Effector memory CD4-positive, alpha-beta T cell (primary cell): Measurements from ENCODE around the gene GLT1D1.

Source experiments
- DNase-seq, 3 donors: peaks; one replicate each; pipeline ENCODE4 v3.0.0-alpha.2; 2020
- H3K27ac ChIP-seq: 2 replicates; pipeline ENCODE4 v1.7.0; 2013; ENCODE audit warnings: mild to moderate bottlenecking, low read length, moderate library complexity; ENCODE audit not compliant: insufficient read depth, poor library complexity, severe bottlenecking
- H3K27me3 ChIP-seq: replicated peaks from 2 replicates; pipeline ENCODE4 v1.7.0; 2013; ENCODE audit warnings: mild to moderate bottlenecking, low read length; ENCODE audit not compliant: insufficient read depth, control insufficient read depth, poor library complexity, severe bottlenecking
- H3K36me3 ChIP-seq: 2 replicates; pipeline ENCODE4 v1.7.0; 2013; ENCODE audit warnings: mild to moderate bottlenecking, low read length, moderate library complexity; ENCODE audit not compliant: control insufficient read depth, insufficient read depth
- H3K4me1 ChIP-seq: 2 replicates; pipeline ENCODE4 v1.7.0; 2013; ENCODE audit warnings: low read length, mild to moderate bottlenecking; ENCODE audit not compliant: control insufficient read depth, insufficient read depth, poor library complexity, severe bottlenecking
- H3K4me3 ChIP-seq: 2 replicates; pipeline ENCODE4 v1.7.0; 2013; ENCODE audit warnings: low read length, low read depth, mild to moderate bottlenecking; ENCODE audit not compliant: insufficient read depth, poor library complexity, severe bottlenecking
- H3K9me3 ChIP-seq: 2 replicates; pipeline ENCODE4 v1.7.0; 2013; ENCODE audit warnings: mild to moderate bottlenecking, low read length, moderate library complexity; ENCODE audit not compliant: control insufficient read depth

The GLT1D1 gene

DNA sequence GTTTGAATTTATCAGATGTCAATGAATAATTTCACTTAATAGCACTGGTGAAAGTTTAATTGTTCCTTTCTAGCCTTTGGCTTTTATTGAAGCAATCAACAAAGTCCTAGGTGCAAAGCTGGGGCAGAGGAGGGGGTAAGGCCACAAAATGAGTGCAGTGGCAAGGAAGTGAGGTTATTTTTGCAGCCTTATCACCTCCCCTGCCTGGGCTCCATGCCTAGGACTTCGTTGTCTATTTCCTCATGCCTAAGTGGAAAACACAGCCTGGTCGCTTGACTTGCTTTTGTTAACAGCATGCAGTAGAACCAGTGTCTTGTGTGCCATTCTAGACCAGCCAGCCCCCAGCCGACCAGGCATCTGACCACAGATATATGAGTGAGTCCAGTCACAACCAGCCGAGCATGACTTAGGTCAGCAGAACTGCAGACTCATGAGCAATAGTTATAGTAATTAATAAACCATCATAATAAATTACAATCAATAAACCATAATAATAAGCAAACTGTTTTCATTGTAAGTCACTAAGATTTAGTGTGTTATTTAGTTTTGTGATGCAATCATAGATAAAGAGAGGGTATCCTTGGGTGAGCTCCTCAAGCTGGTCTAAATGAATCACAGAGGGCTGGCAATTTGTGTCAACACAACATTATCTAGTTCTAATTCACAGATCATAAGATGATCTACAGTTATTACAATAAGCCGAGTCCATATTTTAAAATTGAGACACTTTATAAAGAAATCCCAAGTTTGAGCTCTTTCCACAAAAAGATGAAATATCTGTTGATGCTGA lies 156.8 kb downstream of the GLT1D1 start:
- Histone ChIP-seq H3K4me1 (no peaks in the 10 kb centered on the region), H3K9me3 (no peaks in the 10 kb centered on the region), H3K27ac (no peak overlapping the region), H3K36me3 (no peaks in the 10 kb centered on the region), H3K4me3 (no peak overlapping the region), H3K27me3 (no peaks in the 10 kb centered on the region)
- DNase-seq = no peak

DNA sequence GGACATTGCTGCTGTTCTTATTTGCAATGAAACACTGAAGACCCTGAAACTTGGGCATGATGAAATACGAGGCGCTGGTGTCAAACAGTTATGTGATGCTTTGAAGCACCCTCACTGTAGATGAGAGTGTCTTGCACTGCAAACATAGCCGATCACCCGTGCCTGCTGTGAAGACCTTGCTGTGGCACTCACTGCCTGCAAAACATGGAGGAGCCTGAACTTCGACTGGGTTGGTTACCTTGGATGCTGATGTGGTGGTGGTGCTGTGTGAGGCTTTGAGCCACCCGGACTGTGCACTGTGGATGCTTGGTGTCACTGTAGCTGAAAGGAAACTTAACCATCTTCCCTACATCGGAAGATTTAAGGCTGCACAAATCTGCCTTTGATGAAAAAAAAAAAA lies 162.9 kb downstream of the GLT1D1 start:
- DNase-seq = no peak
- Histone ChIP-seq H3K36me3 (no peaks in the 10 kb centered on the region), H3K4me3 (no peak overlapping the region), H3K27me3 (no peaks in the 10 kb centered on the region), H3K27ac (no peak overlapping the region), H3K4me1 (no peaks in the 10 kb centered on the region), H3K9me3 (no peaks in the 10 kb centered on the region)

DNA sequence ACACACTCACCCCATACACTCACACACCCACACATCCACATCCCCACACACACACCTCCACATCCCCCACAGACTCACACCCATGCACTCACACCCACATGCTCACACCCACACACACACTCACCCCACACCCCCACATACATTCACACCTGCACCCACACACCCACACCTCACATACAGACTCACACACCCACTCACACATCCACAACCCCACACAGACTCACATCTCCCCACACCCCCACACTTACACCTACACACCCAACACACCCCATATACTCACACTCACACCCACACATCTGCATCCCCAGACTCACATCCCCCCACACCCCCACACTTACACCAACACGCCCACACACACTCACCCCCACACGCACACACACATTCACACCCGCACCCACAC lies 171.8 kb downstream of the GLT1D1 start:
- Histone ChIP-seq H3K36me3 (no peaks in the 10 kb centered on the region), H3K9me3 (no peaks in the 10 kb centered on the region), H3K4me3 (no peak overlapping the region), H3K27me3 (no peaks in the 10 kb centered on the region), H3K27ac (no peak overlapping the region), H3K4me1 (no peaks in the 10 kb centered on the region)
- DNase-seq = no peak

DNA sequence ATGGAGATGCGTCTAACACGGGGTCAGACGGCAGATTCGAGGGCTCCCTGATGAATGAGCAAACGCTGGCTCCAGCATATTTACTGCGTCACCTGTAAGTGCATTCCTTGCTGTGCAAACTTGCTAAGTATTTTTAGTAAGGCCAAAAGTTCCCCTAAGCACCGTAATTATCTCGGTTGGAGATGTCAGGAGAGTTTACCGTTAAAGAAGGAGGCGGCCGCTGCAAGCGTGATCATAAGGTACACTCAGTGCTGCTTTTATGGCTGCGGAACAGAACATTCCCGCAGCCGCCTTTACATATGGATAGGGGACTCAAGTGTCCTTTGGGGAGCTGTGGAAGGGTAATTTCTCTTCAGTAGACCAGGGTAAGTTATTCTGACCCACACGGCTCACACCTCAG lies 175.6 kb downstream of the GLT1D1 start:
- H3K36me3 ChIP-seq = no peaks in the 10 kb centered on the region
- no peaks in the 10 kb centered on the region for H3K4me1 ChIP-seq
- DNase-seq = no peak
- H3K9me3 ChIP-seq = no peaks in the 10 kb centered on the region
- no peak overlapping the region for H3K4me3 ChIP-seq
- no peak overlapping the region for H3K27ac ChIP-seq
- no peaks in the 10 kb centered on the region for H3K27me3 ChIP-seq
